VCaP (cell line): ENCODE data around the gene JAKMIP1.
A peak's percentile ranks its signal among the peaks of the same experiment; 100 is the strongest.
"Not testable (repeated sequence)": the region's sequence is repeated elsewhere in the genome, so short reads cannot be mapped to it uniquely, and the experiment has no call there.

ENCODE experiments used
- H3K27ac ChIP-seq: fragments of 450-650 bp; 2 replicates; pipeline ENCODE4 v1.5.1; 2017
- CTCF ChIP-seq: fragments of 450-650 bp; conservative IDR thresholded peaks from 2 replicates; pipeline ENCODE4 v1.5.1; 2017; ENCODE audit warnings: mild to moderate bottlenecking, moderate library complexity

Gene JAKMIP1

GRCh38 chr4:6011686-6012085, 188.7 kb downstream of the JAKMIP1 start:
- no peak; the same call in 1 of the 2 replicates for TF ChIP-seq CTCF
- H3K27ac ChIP-seq: peak overlapping the region; percentile 72

- peak overlapping the region; percentile 72 for H3K27ac ChIP-seq
- TF ChIP-seq CTCF: no peak
These were observed 189.1 kb downstream of the JAKMIP1 start for GRCh38 chr4:6011271-6011671.

DNA sequence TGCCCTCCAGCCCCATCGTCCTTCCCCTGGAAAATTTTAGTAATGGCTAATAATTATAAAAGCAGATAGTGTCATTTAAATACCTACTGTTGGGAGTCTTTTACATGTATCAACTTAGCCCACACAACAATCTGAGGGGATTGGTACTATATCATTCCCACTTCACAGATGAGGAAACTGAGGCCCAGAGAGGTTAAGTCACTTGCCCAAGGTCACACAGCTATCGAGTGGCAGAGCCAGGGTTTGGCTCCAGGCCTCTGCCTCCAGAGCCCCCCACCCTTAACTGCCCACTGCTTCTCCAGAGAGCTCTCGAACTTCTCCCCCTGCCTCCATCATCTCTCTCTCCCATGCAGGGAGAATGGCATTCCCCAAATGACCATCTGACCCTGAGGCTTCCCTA, 189.6 kb downstream of the JAKMIP1 start:
- H3K27ac ChIP-seq: peak overlapping the region; percentile 72; the same call in 1 of the 2 replicates
- no peak for TF ChIP-seq CTCF

DNA sequence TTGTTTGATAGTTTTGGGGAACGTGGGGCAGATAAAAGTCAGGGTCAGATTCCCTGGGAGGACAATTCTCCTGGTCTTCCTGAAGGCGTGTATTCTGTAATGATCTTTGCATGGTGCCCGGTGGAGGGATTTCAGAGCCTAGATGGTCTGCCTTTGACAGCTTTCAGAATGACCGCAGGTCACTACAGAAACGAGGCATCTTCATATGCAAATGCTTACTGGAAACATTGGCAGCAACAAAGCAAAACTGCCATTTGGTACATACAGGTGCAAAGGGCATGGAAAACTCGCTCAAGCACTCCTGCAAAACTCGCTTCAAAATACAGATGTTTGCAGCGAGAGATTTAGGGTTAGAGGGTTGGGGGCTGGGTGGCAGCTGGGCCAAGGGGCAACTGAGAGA, 190.9 kb downstream of the JAKMIP1 start:
- peak overlapping the region; percentile 47 for H3K27ac ChIP-seq
- no peak for TF ChIP-seq CTCF

- H3K27ac ChIP-seq: peak overlapping the region; percentile 47
- TF ChIP-seq CTCF: no peak
These were observed 191.5 kb downstream of the JAKMIP1 start for GRCh38 chr4:6008766-6009385.

- H3K27ac ChIP-seq: no peak overlapping the region; the same call in 1 of the 2 replicates
- TF ChIP-seq CTCF: no peak
These were observed 192.2 kb downstream of the JAKMIP1 start for GRCh38 chr4:6008092-6008551.

DNA sequence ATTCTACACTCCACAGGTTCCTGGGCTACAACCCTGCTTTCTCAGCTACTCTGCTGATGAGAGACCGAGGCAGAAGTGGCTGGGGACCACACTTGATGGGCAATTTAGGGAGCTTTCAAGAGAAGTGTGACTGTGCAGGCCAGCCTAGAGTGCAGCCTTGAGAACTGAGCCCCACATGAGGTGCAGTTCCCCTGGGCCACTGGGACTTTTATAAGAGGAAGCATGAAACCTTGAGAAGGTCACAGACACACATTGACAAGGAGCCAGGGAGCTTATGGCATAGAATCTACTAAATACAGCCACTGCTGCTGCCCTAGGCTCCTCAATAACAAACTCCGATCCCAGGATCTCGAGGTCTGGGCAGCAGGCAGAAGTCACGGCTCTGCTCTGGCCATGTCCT, 195.2 kb downstream of the JAKMIP1 start:
- peak overlapping the region; percentile 25; the same call in 1 of the 2 replicates for H3K27ac ChIP-seq
- no peak for TF ChIP-seq CTCF

GRCh38 chr4:6003485-6003884, 196.9 kb downstream of the JAKMIP1 start:
- H3K27ac ChIP-seq: not testable (repeated sequence)
